ENCODE data around the gene TMEM132A.
A peak's percentile ranks its signal among the peaks of the same experiment; 100 is the strongest.

TMEM132A gene

DNA sequence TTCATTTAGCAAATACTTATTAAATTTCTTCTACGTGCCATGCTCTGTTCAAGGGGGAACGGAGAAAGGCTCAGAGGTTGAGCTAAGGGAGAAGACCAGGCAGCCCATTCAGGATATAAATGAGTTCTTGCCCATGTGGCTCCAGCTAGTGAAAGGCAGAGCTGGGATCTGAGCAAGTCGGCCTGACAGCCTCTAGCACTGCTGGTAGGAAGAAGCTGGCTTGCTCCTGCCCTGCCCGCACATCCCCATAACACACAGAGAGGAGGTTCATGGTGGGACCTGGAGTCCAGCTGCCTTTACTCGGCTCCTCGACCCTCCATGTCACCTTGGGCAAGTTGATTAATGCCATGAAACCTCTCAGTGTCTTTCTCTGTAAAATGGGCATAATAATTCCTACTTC, 25.8 kb downstream of the TMEM132A start:
- H2AFZ ChIP-seq (ENCODE audit: low read length, unreplicated experiment): no peak overlapping the region
- H3K4me3 ChIP-seq (ENCODE audit: low read depth, low read length): peak overlapping the region; percentile 77
- H3K79me2 ChIP-seq (ENCODE audit: control insufficient read depth, insufficient read depth, low read length, unreplicated experiment): peaks cover 28% of the 10 kb centered on the region
- no peaks in the 10 kb centered on the region for H3K27me3 ChIP-seq (ENCODE audit: insufficient read depth, low read length)
- H3K36me3 ChIP-seq (ENCODE audit: insufficient read depth, low read length): peaks cover 8% of the 10 kb centered on the region
- H3K27ac ChIP-seq (ENCODE audit: low read depth, low read length): no peak overlapping the region
- H3K4me1 ChIP-seq (ENCODE audit: control insufficient read depth, insufficient read depth, low read length, unreplicated experiment): peaks cover 3% of the 10 kb centered on the region

DNA sequence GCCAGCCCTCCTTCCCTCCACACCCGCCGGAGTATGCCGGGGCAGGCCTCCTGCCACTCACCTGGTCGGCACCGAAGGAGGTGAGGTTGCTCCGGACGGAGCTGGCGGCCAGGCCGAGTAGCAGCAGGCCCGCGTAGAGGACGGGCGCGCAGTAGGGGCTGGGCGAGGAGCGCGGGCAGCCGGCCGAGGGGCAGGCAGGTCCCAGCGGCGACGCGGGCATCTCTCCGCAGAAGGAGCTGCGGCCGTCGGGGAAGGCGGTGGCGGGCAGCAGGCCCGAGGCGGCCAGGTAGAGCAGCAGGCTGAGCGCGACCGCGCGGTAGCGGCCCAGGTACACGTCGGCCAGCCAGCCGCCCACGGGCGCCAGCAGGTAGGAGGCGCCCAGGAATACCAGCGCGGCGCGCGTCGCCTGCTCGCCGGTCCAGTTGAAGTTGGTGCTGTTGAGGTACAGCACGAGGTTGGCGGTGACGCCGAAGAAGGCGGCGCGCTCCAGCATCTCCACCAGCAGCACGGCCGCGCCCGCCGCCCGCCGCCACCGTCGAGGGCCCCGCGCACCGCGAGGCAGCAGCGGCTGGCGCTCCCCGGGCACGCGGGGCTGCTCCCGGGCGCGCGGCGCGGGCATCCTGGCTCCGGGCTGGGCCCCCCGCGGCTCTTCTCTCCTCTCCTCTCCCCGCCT, 26.8 kb downstream of the TMEM132A start:
- H3K4me3 ChIP-seq (ENCODE audit: low read depth, low read length): peak overlapping the region; percentile 77
- H3K4me1 ChIP-seq (ENCODE audit: control insufficient read depth, insufficient read depth, low read length, unreplicated experiment): peaks cover 3% of the 10 kb centered on the region

DNA sequence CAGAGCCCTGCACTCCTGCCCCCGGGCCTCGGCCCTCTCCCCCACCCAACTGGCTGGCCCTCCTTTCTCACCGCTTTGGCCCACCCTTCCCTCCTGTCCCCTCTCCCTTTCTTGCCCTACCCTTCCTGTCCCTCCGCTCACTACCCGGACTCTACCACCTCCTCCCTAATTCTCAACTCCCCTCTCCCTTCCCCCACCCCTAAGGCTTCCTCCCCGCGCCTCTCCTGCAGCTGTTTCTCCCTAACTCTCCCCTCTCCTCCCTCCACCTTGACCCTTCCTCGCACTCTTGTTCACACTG, 27.3 kb downstream of the TMEM132A start:
- peak overlapping the region; percentile 53 for H2AFZ ChIP-seq (ENCODE audit: low read length, unreplicated experiment)
- peak overlapping the region; percentile 63 for H3K27ac ChIP-seq (ENCODE audit: low read depth, low read length)
- H3K27me3 ChIP-seq (ENCODE audit: insufficient read depth, low read length): no peaks in the 10 kb centered on the region
- no peaks in the 10 kb centered on the region for H3K36me3 ChIP-seq (ENCODE audit: insufficient read depth, low read length)
- H3K79me2 ChIP-seq (ENCODE audit: control insufficient read depth, insufficient read depth, low read length, unreplicated experiment): peaks cover 18% of the 10 kb centered on the region
- peaks cover 4% of the 10 kb centered on the region for H3K4me1 ChIP-seq (ENCODE audit: control insufficient read depth, insufficient read depth, low read length, unreplicated experiment)
- H3K4me3 ChIP-seq (ENCODE audit: low read depth, low read length): peak overlapping the region; percentile 77

More for the DNA sequence above, 26.8 kb downstream of the TMEM132A start:
- peak overlapping the region; percentile 63 for H3K27ac ChIP-seq (ENCODE audit: low read depth, low read length)
- H2AFZ ChIP-seq (ENCODE audit: low read length, unreplicated experiment): peak overlapping the region; percentile 53
- H3K36me3 ChIP-seq (ENCODE audit: insufficient read depth, low read length): no peaks in the 10 kb centered on the region
- peaks cover 23% of the 10 kb centered on the region for H3K79me2 ChIP-seq (ENCODE audit: control insufficient read depth, insufficient read depth, low read length, unreplicated experiment)
- H3K27me3 ChIP-seq (ENCODE audit: insufficient read depth, low read length): no peaks in the 10 kb centered on the region

DNA sequence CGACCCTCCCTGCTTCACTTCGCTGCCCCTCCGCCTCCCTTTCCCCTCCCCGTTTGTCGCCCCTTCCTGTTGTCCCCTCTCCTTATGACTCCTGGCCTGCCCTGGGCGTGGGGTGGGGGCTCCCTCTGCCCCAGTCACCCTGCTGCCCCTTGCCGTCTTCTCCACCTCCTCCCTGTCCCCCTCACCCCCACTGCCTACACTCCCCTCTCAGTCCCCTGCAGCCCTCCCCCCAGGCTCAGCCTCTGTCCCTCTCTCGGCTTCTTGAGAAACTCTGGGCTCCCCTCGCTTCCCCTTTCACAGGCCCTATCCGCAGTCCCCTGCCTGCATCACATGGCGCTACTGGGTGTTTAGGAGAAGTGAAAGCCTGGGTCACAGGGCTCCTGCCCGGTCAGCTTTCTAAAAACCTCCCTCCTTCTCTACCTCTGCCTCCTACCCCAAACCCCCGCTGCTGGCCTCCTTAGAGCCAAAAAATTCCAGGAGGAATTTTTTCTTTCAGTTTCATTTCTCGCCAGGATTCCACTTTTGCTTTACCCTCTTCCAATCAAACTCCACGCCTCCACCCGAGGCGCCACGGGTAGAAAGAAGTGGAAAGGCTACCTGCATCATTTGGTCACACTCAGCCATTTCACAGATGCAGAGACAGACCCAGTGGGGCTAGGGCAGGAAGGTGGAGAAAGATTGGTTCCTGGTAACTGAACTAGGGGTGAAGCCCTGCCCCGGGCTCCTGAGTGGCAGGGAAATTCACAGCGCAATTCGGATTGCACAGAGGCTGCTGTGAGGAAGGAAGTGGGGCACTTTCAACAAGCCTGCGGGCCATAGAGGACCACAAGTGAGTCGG, 27.9 kb downstream of the TMEM132A start, which contains the start of gene SLC15A3:
Gene SLC15A3, minus strand, starts transcription at position 273 of the 838 bp plus-strand sequence. CDS start 625 bp downstream, outside the sequence.
- peak within 1 kb of the TSS; percentile 73 for H2AFZ ChIP-seq (ENCODE audit: low read length, unreplicated experiment)
- no peaks in the 10 kb centered on the region for H3K27me3 ChIP-seq (ENCODE audit: insufficient read depth, low read length)
- peaks cover 10% of the 10 kb centered on the region for H3K4me1 ChIP-seq (ENCODE audit: control insufficient read depth, insufficient read depth, low read length, unreplicated experiment)
- H3K36me3 ChIP-seq (ENCODE audit: insufficient read depth, low read length): no peaks in the 10 kb centered on the region
- peak within 1 kb of the TSS; percentile 63 for H3K27ac ChIP-seq (ENCODE audit: low read depth, low read length)
- peak within 1 kb of the TSS; percentile 77 for H3K4me3 ChIP-seq (ENCODE audit: low read depth, low read length)
- peaks cover 18% of the 10 kb centered on the region for H3K79me2 ChIP-seq (ENCODE audit: control insufficient read depth, insufficient read depth, low read length, unreplicated experiment)

DNA sequence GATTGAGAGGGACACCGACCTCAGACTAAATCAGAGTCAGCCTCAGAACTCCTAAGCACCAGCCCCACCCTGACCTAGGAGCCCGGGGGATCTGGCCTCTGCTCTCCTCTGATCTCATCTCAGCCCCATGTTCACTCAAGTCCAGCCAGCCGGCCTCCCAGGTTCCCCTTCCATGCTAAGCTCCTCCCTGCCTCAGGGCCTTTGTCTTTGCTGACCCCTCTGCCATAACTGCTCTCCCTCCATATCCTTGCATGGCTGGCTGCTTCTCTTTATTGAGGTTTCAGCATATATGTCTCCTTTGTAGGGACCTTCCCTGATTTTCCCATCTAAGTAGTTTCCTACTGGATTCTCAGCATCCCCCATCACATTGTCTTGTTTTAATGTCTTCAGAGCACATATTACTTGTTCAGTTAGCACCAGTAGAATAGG, 28.5 kb downstream of the TMEM132A start:
- peak overlapping the region; percentile 63 for H3K27ac ChIP-seq (ENCODE audit: low read depth, low read length)
- H3K36me3 ChIP-seq (ENCODE audit: insufficient read depth, low read length): no peaks in the 10 kb centered on the region
- H3K4me1 ChIP-seq (ENCODE audit: control insufficient read depth, insufficient read depth, low read length, unreplicated experiment): peaks cover 16% of the 10 kb centered on the region
- no peaks in the 10 kb centered on the region for H3K27me3 ChIP-seq (ENCODE audit: insufficient read depth, low read length)
- H2AFZ ChIP-seq (ENCODE audit: low read length, unreplicated experiment): peak overlapping the region; percentile 73
- H3K4me3 ChIP-seq (ENCODE audit: low read depth, low read length): peak overlapping the region; percentile 77
- peaks cover 18% of the 10 kb centered on the region for H3K79me2 ChIP-seq (ENCODE audit: control insufficient read depth, insufficient read depth, low read length, unreplicated experiment)

DNA sequence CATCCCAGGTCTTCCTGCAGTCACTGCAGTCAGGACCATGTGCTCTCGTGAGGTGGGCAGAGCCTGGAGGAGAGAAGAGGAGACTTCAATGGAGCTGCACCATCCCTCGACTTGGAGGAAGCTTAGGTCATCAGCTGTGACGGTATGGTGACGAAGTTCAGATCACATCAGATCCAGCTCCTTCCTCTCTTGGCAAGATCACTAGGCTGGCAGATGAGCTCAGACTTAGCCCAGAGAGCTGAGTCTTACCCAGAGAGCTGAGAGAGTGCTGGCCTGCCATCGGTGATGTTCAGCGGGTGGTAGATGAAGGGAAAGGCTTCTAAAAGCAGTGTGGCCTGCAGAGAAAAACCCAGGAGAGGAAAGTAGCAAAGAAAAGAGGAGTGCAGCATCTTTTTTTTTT, 29.5 kb downstream of the TMEM132A start:
- no peak overlapping the region for H3K4me3 ChIP-seq (ENCODE audit: low read depth, low read length)
- no peak overlapping the region for H2AFZ ChIP-seq (ENCODE audit: low read length, unreplicated experiment)
- H3K4me1 ChIP-seq (ENCODE audit: control insufficient read depth, insufficient read depth, low read length, unreplicated experiment): peaks cover 25% of the 10 kb centered on the region
- H3K27ac ChIP-seq (ENCODE audit: low read depth, low read length): no peak overlapping the region
- H3K27me3 ChIP-seq (ENCODE audit: insufficient read depth, low read length): no peaks in the 10 kb centered on the region
- H3K79me2 ChIP-seq (ENCODE audit: control insufficient read depth, insufficient read depth, low read length, unreplicated experiment): peaks cover 13% of the 10 kb centered on the region
- H3K36me3 ChIP-seq (ENCODE audit: insufficient read depth, low read length): no peaks in the 10 kb centered on the region

DNA sequence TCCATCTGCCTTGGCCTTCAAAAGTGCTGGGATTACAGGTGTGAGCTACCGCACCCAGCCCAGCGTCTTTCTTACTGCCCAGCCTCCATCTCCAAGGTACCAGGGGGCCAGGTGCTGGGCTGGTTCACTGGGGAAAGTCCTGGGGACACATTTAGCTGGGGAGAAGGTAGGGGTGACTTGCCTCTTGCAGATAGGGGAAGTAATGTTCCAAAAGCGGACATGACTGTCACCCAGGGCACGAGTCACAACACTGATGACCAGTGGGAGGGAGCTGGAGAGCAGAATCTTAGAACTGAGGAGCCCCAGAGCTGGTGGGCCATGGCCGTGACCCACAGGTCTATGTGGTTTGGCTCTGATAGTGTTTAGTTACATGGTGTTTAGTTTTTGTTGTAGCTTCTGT, 30.2 kb downstream of the TMEM132A start:
- H3K27me3 ChIP-seq (ENCODE audit: insufficient read depth, low read length): no peaks in the 10 kb centered on the region
- peaks cover 11% of the 10 kb centered on the region for H3K79me2 ChIP-seq (ENCODE audit: control insufficient read depth, insufficient read depth, low read length, unreplicated experiment)
- H3K27ac ChIP-seq (ENCODE audit: low read depth, low read length): no peak overlapping the region
- no peak overlapping the region for H3K4me3 ChIP-seq (ENCODE audit: low read depth, low read length)
- H3K36me3 ChIP-seq (ENCODE audit: insufficient read depth, low read length): no peaks in the 10 kb centered on the region
- no peak overlapping the region for H2AFZ ChIP-seq (ENCODE audit: low read length, unreplicated experiment)
- H3K4me1 ChIP-seq (ENCODE audit: control insufficient read depth, insufficient read depth, low read length, unreplicated experiment): peaks cover 25% of the 10 kb centered on the region

DNA sequence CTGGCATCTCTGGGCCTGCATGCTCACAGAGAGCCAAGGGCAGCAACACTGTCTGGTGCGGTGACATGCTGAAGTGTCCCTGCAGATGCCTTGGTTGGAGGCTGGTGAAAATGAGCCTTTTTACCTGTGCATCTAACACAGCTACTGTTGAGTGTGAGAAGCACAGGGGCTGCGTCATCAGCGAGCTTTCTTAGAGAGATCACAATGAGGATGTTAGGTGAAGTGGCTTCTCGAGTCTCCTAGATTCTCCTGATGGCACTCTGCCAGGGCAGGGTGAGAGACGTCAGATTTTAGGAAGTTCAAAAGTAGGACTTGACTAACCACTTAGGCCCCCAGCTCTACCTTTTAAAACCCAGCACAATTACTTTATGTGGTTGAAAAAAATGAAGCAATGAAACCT, 31.3 kb downstream of the TMEM132A start:
- Histone ChIP-seq H2AFZ (ENCODE audit: low read length, unreplicated experiment) (no peak overlapping the region), H3K27ac (ENCODE audit: low read depth, low read length) (no peak overlapping the region), H3K36me3 (ENCODE audit: insufficient read depth, low read length) (no peaks in the 10 kb centered on the region), H3K4me3 (ENCODE audit: low read depth, low read length) (no peak overlapping the region), H3K27me3 (ENCODE audit: insufficient read depth, low read length) (0 out of 2 replicates have a peak, but pooled peaks cover under 1% of the 10 kb centered on the region), H3K79me2 (ENCODE audit: control insufficient read depth, insufficient read depth, low read length, unreplicated experiment) (peaks cover 10% of the 10 kb centered on the region), H3K4me1 (ENCODE audit: control insufficient read depth, insufficient read depth, low read length, unreplicated experiment) (peaks cover 22% of the 10 kb centered on the region)

DNA sequence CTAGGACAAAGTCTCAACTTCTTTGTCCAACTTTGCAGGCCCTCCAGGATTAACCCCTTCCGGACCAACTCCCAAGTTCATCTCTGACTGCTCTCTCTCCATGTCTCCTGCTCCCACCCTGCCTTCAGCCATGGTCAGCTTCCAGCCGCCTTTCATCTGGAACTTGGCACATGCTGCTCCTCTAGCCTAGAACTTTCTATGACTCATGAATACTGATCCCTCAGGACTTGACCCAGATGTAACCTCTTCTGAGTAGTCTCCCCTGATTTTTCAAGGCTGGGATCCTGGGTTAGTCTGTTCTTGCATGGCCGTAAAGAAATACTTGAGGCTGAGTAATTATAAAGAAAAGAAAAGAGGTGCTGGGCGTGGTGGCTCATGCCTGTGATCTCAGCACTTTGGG, 32.9 kb downstream of the TMEM132A start:
- Histone ChIP-seq H3K4me1 (ENCODE audit: control insufficient read depth, insufficient read depth, low read length, unreplicated experiment) (peaks cover 22% of the 10 kb centered on the region), H3K79me2 (ENCODE audit: control insufficient read depth, insufficient read depth, low read length, unreplicated experiment) (no peaks in the 10 kb centered on the region), H3K4me3 (ENCODE audit: low read depth, low read length) (no peak overlapping the region), H2AFZ (ENCODE audit: low read length, unreplicated experiment) (no peak overlapping the region), H3K36me3 (ENCODE audit: insufficient read depth, low read length) (no peaks in the 10 kb centered on the region), H3K27ac (ENCODE audit: low read depth, low read length) (peak overlapping the region; percentile 3; the same call in 1 of the 2 replicates), H3K27me3 (ENCODE audit: insufficient read depth, low read length) (peaks cover 13% of the 10 kb centered on the region; the same call in 1 of the 2 replicates)

DNA sequence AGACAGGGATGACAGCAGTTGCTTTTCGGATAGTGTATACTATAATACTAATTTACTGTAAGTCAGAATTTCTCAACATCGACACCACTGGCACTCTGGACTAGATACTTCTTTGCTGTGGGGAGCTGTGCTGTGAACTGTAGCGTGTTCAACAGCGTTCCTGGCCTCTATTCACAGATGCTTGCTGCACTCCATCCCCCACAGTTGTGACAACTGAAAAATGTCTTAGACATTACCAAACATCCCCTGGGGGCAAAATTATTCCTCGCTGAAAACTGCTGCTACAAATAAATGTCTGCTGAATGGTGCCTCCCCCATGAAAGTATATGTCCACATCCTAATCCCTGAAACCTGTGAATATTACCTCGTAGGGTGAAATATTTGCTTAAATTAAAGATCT, 35.2 kb downstream of the TMEM132A start:
- Histone ChIP-seq H3K27me3 (ENCODE audit: insufficient read depth, low read length) (peaks cover 19% of the 10 kb centered on the region), H2AFZ (ENCODE audit: low read length, unreplicated experiment) (no peak overlapping the region), H3K4me3 (ENCODE audit: low read depth, low read length) (no peak overlapping the region), H3K79me2 (ENCODE audit: control insufficient read depth, insufficient read depth, low read length, unreplicated experiment) (no peaks in the 10 kb centered on the region), H3K27ac (ENCODE audit: low read depth, low read length) (no peak overlapping the region), H3K36me3 (ENCODE audit: insufficient read depth, low read length) (no peaks in the 10 kb centered on the region), H3K4me1 (ENCODE audit: control insufficient read depth, insufficient read depth, low read length, unreplicated experiment) (peaks cover 22% of the 10 kb centered on the region)

Data from ACC112 (cell line).